Measurements from ENCODE around the gene FANCD2.

DNA sequence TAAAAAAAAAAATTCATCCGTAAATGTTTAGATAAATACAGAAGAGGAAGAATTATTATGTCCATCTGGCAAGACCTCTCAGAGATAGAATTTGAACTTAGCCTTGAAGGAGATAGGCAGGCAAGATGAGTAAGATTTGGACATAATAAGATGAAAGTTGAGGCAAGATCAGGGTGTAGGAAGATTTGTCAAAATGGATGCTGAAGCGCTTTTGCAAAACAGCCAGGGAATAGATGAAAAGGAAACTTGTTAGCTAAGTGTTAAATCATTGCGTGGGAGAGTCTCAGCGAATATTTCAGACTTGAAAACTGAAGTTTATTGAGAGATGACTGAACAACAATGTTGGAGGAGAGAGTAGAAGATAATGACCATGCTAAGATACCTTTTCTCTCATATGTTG is 96.5 kb downstream of the FANCD2 start:
- TF ChIP-seq POLR2A (IDR thresholded peaks at IDR 0.05) = no peak
- no peak for TF ChIP-seq CTCF (IDR thresholded peaks at IDR 0.05)

All from Peyer's patch (tissue), 4 donors.